Tibial nerve (tissue), 3 donors: ENCODE data around the gene SELENON.

Experiments used
- EP300 ChIP-seq, 2 donors: sonication (generic); formaldehyde crosslinking; IDR thresholded peaks; one replicate each; pipeline ENCODE4 v1.6.1; 2017; ENCODE audit warnings: antibody characterized with exemption in 2 of 2, mild to moderate bottlenecking in 1 of 2
- POLR2A ChIP-seq, 2 donors: fragments of 450-650 bp; IDR thresholded peaks; one replicate each; pipeline ENCODE4 v1.6.1; 2017; ENCODE audit warnings: antibody characterized with exemption in 2 of 2, mild to moderate bottlenecking in 2 of 2, moderate library complexity in 2 of 2

GRCh38 chr1:25779894-25780293 lies 20.1 kb upstream of the SELENON start:
- TF ChIP-seq EP300 (IDR thresholded peaks at IDR 0.05) (no peak), POLR2A (IDR thresholded peaks at IDR 0.05) (no peak)
